IMR-90 (cell line): ENCODE data around the gene TRA2A. TPM values are rescaled to one million over a fixed set of nuclear protein-coding genes. Genes with fewer than 3 reads are reported as not detected.

Source experiments
- ATAC-seq: fragments of 200-7000 bp; cut with Tn5 transposase; 2 replicates; pipeline ENCODE4 v1.9.1; 2020; ENCODE audit warnings: low read depth, mild to moderate bottlenecking, moderate library complexity
- BruUV-seq: library from RNA; stranded (reverse); fragments of 400-500 nt; replicated peaks from 2 replicates; lab custom pipeline; 2021; lab: Mats Ljungman, UMichigan
- CTCF ChIA-PET: fragments of 300-600 bp; formaldehyde crosslinking; extraction: SDS; loops from one replicate; lab custom pipeline; 2021; ENCODE audit warnings: antibody characterized with exemption; lab: Yijun Ruan, JAX
- POLR2A ChIA-PET: fragments of 300-600 bp; sonication (Branson Sonifier 250); formaldehyde crosslinking; loops from one replicate; lab custom pipeline; 2022; ENCODE audit warnings: antibody characterized with exemption; ENCODE audit not compliant: unreplicated experiment; lab: Charles Lee
- DNase-seq: peaks from one replicate; pipeline ENCODE4 v3.0.0; 2013
- H2AFZ ChIP-seq: replicated peaks from 2 replicates; pipeline ENCODE3; 2013; ENCODE audit warnings: low read length, mild to moderate bottlenecking; ENCODE audit not compliant: poor library complexity
- H2AK5ac ChIP-seq: 2 replicates; pipeline ENCODE4 v1.6.1; 2013; ENCODE audit warnings: low read depth, low read length, inconsistent platforms
- H2AK9ac ChIP-seq: replicated peaks from 2 replicates; pipeline ENCODE3; 2013; ENCODE audit warnings: mild to moderate bottlenecking, low read depth, low read length, moderate library complexity; ENCODE audit not compliant: poor library complexity
- H2BK120ac ChIP-seq: 2 replicates; pipeline ENCODE4 v1.6.1; 2013; ENCODE audit warnings: low read depth, low read length, inconsistent platforms
- H2BK15ac ChIP-seq: 3 replicates; pipeline ENCODE4 v1.6.1; 2013; ENCODE audit warnings: low read depth, low read length, inconsistent platforms
- H2BK20ac ChIP-seq: 2 replicates; pipeline ENCODE4 v1.6.1; 2013; ENCODE audit warnings: low read depth, mild to moderate bottlenecking, inconsistent platforms, low read length, moderate library complexity
- H2BK5ac ChIP-seq: 2 replicates; pipeline ENCODE4 v1.6.1; 2013; ENCODE audit warnings: mild to moderate bottlenecking, low read depth, low read length, inconsistent platforms; ENCODE audit not compliant: poor library complexity, severe bottlenecking
- H3K14ac ChIP-seq: replicated peaks from 2 replicates; pipeline ENCODE4 v1.6.1; 2013; ENCODE audit warnings: low read depth, low read length, inconsistent platforms
- H3K18ac ChIP-seq: 2 replicates; pipeline ENCODE4 v1.6.1; 2013; ENCODE audit warnings: low read depth, low read length, control low read depth
- H3K23ac ChIP-seq: 2 replicates; pipeline ENCODE4 v1.6.1; 2013; ENCODE audit warnings: low read depth, low read length, inconsistent platforms
- H3K27ac ChIP-seq: 2 replicates; pipeline ENCODE4 v1.5.1; 2013; ENCODE audit warnings: mild to moderate bottlenecking, control low read depth, low read length; ENCODE audit not compliant: insufficient read depth
- H3K27me3 ChIP-seq: 2 replicates; pipeline ENCODE4 v1.6.1; 2013; ENCODE audit warnings: low read length; ENCODE audit not compliant: control insufficient read depth, insufficient read depth
- H3K36me3 ChIP-seq: 2 replicates; pipeline ENCODE4 v1.6.1; 2013; ENCODE audit warnings: low read length, mixed read lengths; ENCODE audit not compliant: control insufficient read depth, insufficient read depth
- H3K4ac ChIP-seq: 2 replicates; pipeline ENCODE4 v1.6.1; 2013; ENCODE audit warnings: low read depth, low read length, inconsistent platforms
- H3K4me1 ChIP-seq: 2 replicates; pipeline ENCODE4 v1.6.1; 2013; ENCODE audit warnings: low read length, mixed read lengths; ENCODE audit not compliant: control insufficient read depth, insufficient read depth
- H3K4me2 ChIP-seq: 2 replicates; pipeline ENCODE4 v1.6.1; 2013; ENCODE audit warnings: low read depth, mild to moderate bottlenecking, control low read depth, low read length, moderate library complexity
- H3K4me3 ChIP-seq: 2 replicates; pipeline ENCODE4 v1.5.1; 2013; ENCODE audit warnings: low read depth, mild to moderate bottlenecking, control low read depth, low read length, moderate library complexity; ENCODE audit not compliant: insufficient read depth
- H3K56ac ChIP-seq: 2 replicates; pipeline ENCODE4 v1.6.1; 2013; ENCODE audit warnings: low read length, inconsistent platforms; ENCODE audit not compliant: insufficient read depth; ENCODE audit errors: extremely low read depth
- H3K79me1 ChIP-seq, 2 experiments: 2 replicates each; pipeline ENCODE4 v1.6.1; 2013; ENCODE audit warnings: low read length in 2 of 2, inconsistent platforms in 1 of 2, low read depth in 1 of 2
- H3K9ac ChIP-seq: 2 replicates; pipeline ENCODE4 v1.6.1; 2013; ENCODE audit warnings: low read depth, low read length, control low read depth
- H3K9me1 ChIP-seq: 2 replicates; pipeline ENCODE4 v1.6.1; 2013; ENCODE audit warnings: low read length, inconsistent platforms; ENCODE audit not compliant: insufficient read depth
- H3K9me3 ChIP-seq: 2 replicates; pipeline ENCODE4 v1.6.1; 2013; ENCODE audit warnings: low read length; ENCODE audit not compliant: control insufficient read depth, insufficient read depth
- H4K20me1 ChIP-seq: 2 replicates; pipeline ENCODE4 v1.6.1; 2013; ENCODE audit warnings: low read length, inconsistent platforms; ENCODE audit not compliant: insufficient read depth
- H4K5ac ChIP-seq: 2 replicates; pipeline ENCODE4 v1.6.1; 2013; ENCODE audit warnings: mild to moderate bottlenecking, low read depth, low read length, control low read depth
- H4K8ac ChIP-seq, 2 experiments: 2 replicates each; pipeline ENCODE4 v1.6.1; 2013; ENCODE audit warnings: low read depth in 2 of 2, low read length in 2 of 2, control low read depth in 1 of 2, inconsistent platforms in 1 of 2
- H4K91ac ChIP-seq: 2 replicates; pipeline ENCODE4 v1.6.1; 2013; ENCODE audit warnings: low read depth, low read length, inconsistent platforms; ENCODE audit not compliant: insufficient read depth
- BHLHE40 ChIP-seq: fragments of 150-350 bp; IDR thresholded peaks from 2 replicates; pipeline ENCODE4 v1.6.1; 2016; ENCODE audit warnings: mild to moderate bottlenecking, low read depth, low read length
- CHD1 ChIP-seq: IDR thresholded peaks from 2 replicates; pipeline ENCODE4 v1.6.1; 2012; ENCODE audit warnings: low read depth, low read length, improper control_type of control experiment
- MXI1 ChIP-seq: IDR thresholded peaks from 2 replicates; pipeline ENCODE4 v1.6.1; 2012; ENCODE audit warnings: low read depth, mild to moderate bottlenecking, low read length, moderate library complexity, borderline replicate concordance
- NFE2L2 ChIP-seq: fragments of 150-350 bp; IDR thresholded peaks from 2 replicates; pipeline ENCODE4 v1.6.1; 2016; ENCODE audit warnings: low read depth, mild to moderate bottlenecking, low read length
- RCOR1 ChIP-seq: IDR thresholded peaks from 2 replicates; pipeline ENCODE4 v1.6.1; 2012; ENCODE audit warnings: mild to moderate bottlenecking, low read length, improper control_type of control experiment; ENCODE audit not compliant: insufficient replicate concordance
- WGBS, 2 experiments: methylation state at CpG; one replicate each; pipeline versions ENCODE4 v1.1.5 to v1.1.7; 2013; ENCODE audit warnings: missing lambda C conversion rate in 2 of 2; ENCODE audit not compliant: insufficient read length in 1 of 2; ENCODE audit errors: extremely low coverage in 2 of 2; 5-methylcytosine and 5-hydroxymethylcytosine counted together
- dilution Hi-C: fragments of 300-500 bp; cut with HindIII; formaldehyde crosslinking; loops from one replicate; pipeline ENCODE4 v1.14.3; 2018; ENCODE audit warnings: low sequenced_read_pairs; ENCODE audit not compliant: unreplicated experiment
- in situ Hi-C: fragments of 300-500 bp; cut with MboI; formaldehyde crosslinking; loops from 3 replicates; pipeline ENCODE4 v1.14.3; 2019; ENCODE audit warnings: low sequenced_read_pairs, inconsistent platforms, mixed read lengths
- intact Hi-C: fragments of 100-400 bp; cut with micrococcal nuclease; formaldehyde crosslinking; loops from 2 replicates; pipeline ENCODE4 v1.10.0; 2022
- polyA plus RNA-seq, 3 experiments: library from polyadenylated mRNA; depleted of rRNA; stranded (reverse); fragments of >200 nt; gene quantifications; 2 replicates each; pipeline ENCODE4 v1.2.3, GENCODE V29; 2012; ENCODE audit warnings: low replicate concordance in 1 of 3
- total RNA-seq: library from RNA; depleted of rRNA; stranded (reverse); fragments of >200 nt; gene quantifications from 2 replicates; pipeline ENCODE4 v1.2.3, GENCODE V29; 2012
- TF ChIP-seq, protein P1 (sequence below): conservative IDR thresholded peaks from 2 replicates; pipeline ENCODE4 v1.5.1; 2012; ENCODE audit warnings: mild to moderate bottlenecking, low read depth, low read length, improper control_type of control experiment

The TRA2A gene
- total and polyA plus RNA-seq, 2 of the 4 experiments (the other 2 are of a cell fraction), result 44.3 to 77.3 TPM

DNA sequence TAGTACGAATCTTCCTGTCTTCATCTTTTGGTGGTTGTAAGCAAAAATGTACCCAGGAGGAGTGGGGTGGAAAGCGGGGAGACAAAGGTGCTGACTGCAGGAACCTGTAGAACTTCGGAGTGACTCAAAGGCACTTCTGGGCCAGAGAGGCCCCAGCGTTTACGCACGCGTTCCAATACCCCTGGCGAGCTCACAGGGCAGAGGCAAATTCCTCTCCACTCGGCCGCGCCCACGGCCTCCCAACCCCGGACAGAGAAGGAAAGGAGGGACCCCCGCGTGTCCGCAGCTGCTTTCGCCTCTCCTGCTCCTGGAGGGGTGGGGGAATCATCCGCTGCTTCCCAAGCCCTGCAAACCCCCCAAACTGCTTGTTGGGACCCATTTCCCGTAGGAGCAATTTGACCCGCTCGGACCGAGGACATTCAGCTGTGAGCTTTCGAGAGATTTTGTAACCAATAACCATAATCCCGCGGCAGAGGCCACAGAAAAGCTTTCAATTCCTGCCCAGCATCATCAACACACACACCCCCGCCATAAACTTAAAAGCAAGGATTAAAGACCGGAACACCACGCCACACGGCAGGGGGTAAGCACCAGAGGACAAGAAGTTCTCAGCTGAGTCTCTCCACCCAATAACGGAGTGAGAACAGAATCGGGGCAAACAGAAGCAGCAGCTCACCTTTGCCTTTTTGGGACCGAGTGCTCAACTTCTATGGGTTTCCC, 63.8 kb downstream of the TRA2A start:
- Histone ChIP-seq H4K8ac (peak overlapping the region; percentile 33 to 68; a peak in 3 of 4 replicates), H3K4me3 (peak overlapping the region; percentile 57), H3K18ac (peak overlapping the region; percentile 58), H3K4me1 (peaks cover 13% of the 10 kb centered on the region), H2AK9ac (peak overlapping the region; percentile 97), H3K27me3 (no peaks in the 10 kb centered on the region), H2AK5ac (peak overlapping the region; percentile 51; the same call in 1 of the 2 replicates), H3K9me3 (no peaks in the 10 kb centered on the region), H3K79me1 (peaks cover 0 to 27% of the 10 kb centered on the region in 2 experiments; a peak in 2 of 4 replicates), H3K14ac (peak overlapping the region; percentile 97), H3K9me1 (peaks cover 5% of the 10 kb centered on the region), H4K5ac (peak overlapping the region; percentile 54), H2BK20ac (no peak overlapping the region), H3K23ac (peak overlapping the region; percentile 87), H2BK120ac (peak overlapping the region; percentile 23), H3K56ac (peak overlapping the region; percentile 86), H2BK5ac (peak overlapping the region; percentile 97), H3K36me3 (no peaks in the 10 kb centered on the region), H4K91ac (peak overlapping the region; percentile 85), H2BK15ac (0 out of 3 replicates have a peak overlapping the region, but pooled peaks have one; percentile 31), H2AFZ (peak overlapping the region; percentile 76), H3K4ac (peak overlapping the region; percentile 71), H3K4me2 (peak overlapping the region; percentile 92), H3K27ac (peak overlapping the region; percentile 86), H3K9ac (peak overlapping the region; percentile 96), H4K20me1 (peaks cover 38% of the 10 kb centered on the region)
- DNase-seq, result peak; percentile 68
- in situ Hi-C loops (no loop called here), intact Hi-C loops (no loop called here), dilution Hi-C loops (no loop called here)
- WGBS, 2 experiments, result 0% methylated on average over 9 of the region's 32 CpGs; no CpG with 5 or more reads in 1 of the 2 experiments
- POLR2A ChIA-PET, result interaction anchor here (0.6 kb wide), 1 partner anchor 112 kb away, joined by 4 read pairs; no protein-coding TSS in a partner anchor
- BruUV-seq, result no TSS peak
- CTCF ChIA-PET, result interaction anchor here (0.6 to 0.8 kb wide), 3 partner anchors 35 to 195 kb away, joined by 3 to 4 read pairs (median 3); no protein-coding TSS in a partner anchor
- TF ChIP-seq, protein P1, sequence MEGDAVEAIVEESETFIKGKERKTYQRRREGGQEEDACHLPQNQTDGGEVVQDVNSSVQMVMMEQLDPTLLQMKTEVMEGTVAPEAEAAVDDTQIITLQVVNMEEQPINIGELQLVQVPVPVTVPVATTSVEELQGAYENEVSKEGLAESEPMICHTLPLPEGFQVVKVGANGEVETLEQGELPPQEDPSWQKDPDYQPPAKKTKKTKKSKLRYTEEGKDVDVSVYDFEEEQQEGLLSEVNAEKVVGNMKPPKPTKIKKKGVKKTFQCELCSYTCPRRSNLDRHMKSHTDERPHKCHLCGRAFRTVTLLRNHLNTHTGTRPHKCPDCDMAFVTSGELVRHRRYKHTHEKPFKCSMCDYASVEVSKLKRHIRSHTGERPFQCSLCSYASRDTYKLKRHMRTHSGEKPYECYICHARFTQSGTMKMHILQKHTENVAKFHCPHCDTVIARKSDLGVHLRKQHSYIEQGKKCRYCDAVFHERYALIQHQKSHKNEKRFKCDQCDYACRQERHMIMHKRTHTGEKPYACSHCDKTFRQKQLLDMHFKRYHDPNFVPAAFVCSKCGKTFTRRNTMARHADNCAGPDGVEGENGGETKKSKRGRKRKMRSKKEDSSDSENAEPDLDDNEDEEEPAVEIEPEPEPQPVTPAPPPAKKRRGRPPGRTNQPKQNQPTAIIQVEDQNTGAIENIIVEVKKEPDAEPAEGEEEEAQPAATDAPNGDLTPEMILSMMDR, result no peak
- TF ChIP-seq BHLHE40 (0 out of 2 replicates have a peak, but pooled peaks have one; percentile 21), NFE2L2 (no peak), RCOR1 (no peak), MXI1 (peak; percentile 61; the same call in 1 of the 2 replicates), CHD1 (no peak)
- peak; percentile 6 for ATAC-seq
